IMR-90 (cell line): ENCODE measurements around the gene NPW. TPM values are rescaled to one million over a fixed set of nuclear protein-coding genes. Genes with fewer than 3 reads are reported as not detected.

ENCODE experiments used
- ATAC-seq: fragments of 200-7000 bp; cut with Tn5 transposase; 2 replicates; pipeline ENCODE4 v1.9.1; 2020; ENCODE audit warnings: low read depth, mild to moderate bottlenecking, moderate library complexity
- BruUV-seq: library from RNA; stranded (reverse); fragments of 400-500 nt; replicated peaks from 2 replicates; lab custom pipeline; 2021; lab: Mats Ljungman, UMichigan
- CTCF ChIA-PET: fragments of 300-600 bp; formaldehyde crosslinking; extraction: SDS; loops from one replicate; lab custom pipeline; 2021; ENCODE audit warnings: antibody characterized with exemption; lab: Yijun Ruan, JAX
- POLR2A ChIA-PET: fragments of 300-600 bp; sonication (Branson Sonifier 250); formaldehyde crosslinking; loops from one replicate; lab custom pipeline; 2022; ENCODE audit warnings: antibody characterized with exemption; ENCODE audit not compliant: unreplicated experiment; lab: Charles Lee
- DNase-seq: peaks from one replicate; pipeline ENCODE4 v3.0.0; 2013
- H2AFZ ChIP-seq: replicated peaks from 2 replicates; pipeline ENCODE3; 2013; ENCODE audit warnings: low read length, mild to moderate bottlenecking; ENCODE audit not compliant: poor library complexity
- H2AK5ac ChIP-seq: 2 replicates; pipeline ENCODE4 v1.6.1; 2013; ENCODE audit warnings: low read depth, low read length, inconsistent platforms
- H2AK9ac ChIP-seq: replicated peaks from 2 replicates; pipeline ENCODE3; 2013; ENCODE audit warnings: mild to moderate bottlenecking, low read depth, low read length, moderate library complexity; ENCODE audit not compliant: poor library complexity
- H2BK120ac ChIP-seq: 2 replicates; pipeline ENCODE4 v1.6.1; 2013; ENCODE audit warnings: low read depth, low read length, inconsistent platforms
- H2BK15ac ChIP-seq: 3 replicates; pipeline ENCODE4 v1.6.1; 2013; ENCODE audit warnings: low read depth, low read length, inconsistent platforms
- H2BK20ac ChIP-seq: 2 replicates; pipeline ENCODE4 v1.6.1; 2013; ENCODE audit warnings: low read depth, mild to moderate bottlenecking, inconsistent platforms, low read length, moderate library complexity
- H2BK5ac ChIP-seq: 2 replicates; pipeline ENCODE4 v1.6.1; 2013; ENCODE audit warnings: mild to moderate bottlenecking, low read depth, low read length, inconsistent platforms; ENCODE audit not compliant: poor library complexity, severe bottlenecking
- H3K14ac ChIP-seq: replicated peaks from 2 replicates; pipeline ENCODE4 v1.6.1; 2013; ENCODE audit warnings: low read depth, low read length, inconsistent platforms
- H3K18ac ChIP-seq: 2 replicates; pipeline ENCODE4 v1.6.1; 2013; ENCODE audit warnings: low read depth, low read length, control low read depth
- H3K23ac ChIP-seq: 2 replicates; pipeline ENCODE4 v1.6.1; 2013; ENCODE audit warnings: low read depth, low read length, inconsistent platforms
- H3K27ac ChIP-seq: 2 replicates; pipeline ENCODE4 v1.5.1; 2013; ENCODE audit warnings: mild to moderate bottlenecking, control low read depth, low read length; ENCODE audit not compliant: insufficient read depth
- H3K27me3 ChIP-seq: 2 replicates; pipeline ENCODE4 v1.6.1; 2013; ENCODE audit warnings: low read length; ENCODE audit not compliant: control insufficient read depth, insufficient read depth
- H3K36me3 ChIP-seq: 2 replicates; pipeline ENCODE4 v1.6.1; 2013; ENCODE audit warnings: low read length, mixed read lengths; ENCODE audit not compliant: control insufficient read depth, insufficient read depth
- H3K4ac ChIP-seq: 2 replicates; pipeline ENCODE4 v1.6.1; 2013; ENCODE audit warnings: low read depth, low read length, inconsistent platforms
- H3K4me1 ChIP-seq: 2 replicates; pipeline ENCODE4 v1.6.1; 2013; ENCODE audit warnings: low read length, mixed read lengths; ENCODE audit not compliant: control insufficient read depth, insufficient read depth
- H3K4me2 ChIP-seq: 2 replicates; pipeline ENCODE4 v1.6.1; 2013; ENCODE audit warnings: low read depth, mild to moderate bottlenecking, control low read depth, low read length, moderate library complexity
- H3K4me3 ChIP-seq: 2 replicates; pipeline ENCODE4 v1.5.1; 2013; ENCODE audit warnings: low read depth, mild to moderate bottlenecking, control low read depth, low read length, moderate library complexity; ENCODE audit not compliant: insufficient read depth
- H3K56ac ChIP-seq: 2 replicates; pipeline ENCODE4 v1.6.1; 2013; ENCODE audit warnings: low read length, inconsistent platforms; ENCODE audit not compliant: insufficient read depth; ENCODE audit errors: extremely low read depth
- H3K79me1 ChIP-seq, 2 experiments: 2 replicates each; pipeline ENCODE4 v1.6.1; 2013; ENCODE audit warnings: low read length in 2 of 2, inconsistent platforms in 1 of 2, low read depth in 1 of 2
- H3K9ac ChIP-seq: 2 replicates; pipeline ENCODE4 v1.6.1; 2013; ENCODE audit warnings: low read depth, low read length, control low read depth
- H3K9me1 ChIP-seq: 2 replicates; pipeline ENCODE4 v1.6.1; 2013; ENCODE audit warnings: low read length, inconsistent platforms; ENCODE audit not compliant: insufficient read depth
- H3K9me3 ChIP-seq: 2 replicates; pipeline ENCODE4 v1.6.1; 2013; ENCODE audit warnings: low read length; ENCODE audit not compliant: control insufficient read depth, insufficient read depth
- H4K20me1 ChIP-seq: 2 replicates; pipeline ENCODE4 v1.6.1; 2013; ENCODE audit warnings: low read length, inconsistent platforms; ENCODE audit not compliant: insufficient read depth
- H4K5ac ChIP-seq: 2 replicates; pipeline ENCODE4 v1.6.1; 2013; ENCODE audit warnings: mild to moderate bottlenecking, low read depth, low read length, control low read depth
- H4K8ac ChIP-seq, 2 experiments: 2 replicates each; pipeline ENCODE4 v1.6.1; 2013; ENCODE audit warnings: low read depth in 2 of 2, low read length in 2 of 2, control low read depth in 1 of 2, inconsistent platforms in 1 of 2
- H4K91ac ChIP-seq: 2 replicates; pipeline ENCODE4 v1.6.1; 2013; ENCODE audit warnings: low read depth, low read length, inconsistent platforms; ENCODE audit not compliant: insufficient read depth
- CTCF ChIP-seq: conservative IDR thresholded peaks from 2 replicates; pipeline ENCODE4 v1.5.1; 2012; ENCODE audit warnings: mild to moderate bottlenecking, low read depth, low read length, improper control_type of control experiment
- POLR2A ChIP-seq: IDR thresholded peaks from 2 replicates; pipeline ENCODE4 v1.6.1; 2012; ENCODE audit warnings: mild to moderate bottlenecking, low read depth, low read length
- WGBS, 2 experiments: methylation state at CpG; one replicate each; pipeline versions ENCODE4 v1.1.5 to v1.1.7; 2013; ENCODE audit warnings: missing lambda C conversion rate in 2 of 2; ENCODE audit not compliant: insufficient read length in 1 of 2; ENCODE audit errors: extremely low coverage in 2 of 2; 5-methylcytosine and 5-hydroxymethylcytosine counted together
- dilution Hi-C: fragments of 300-500 bp; cut with HindIII; formaldehyde crosslinking; loops from one replicate; pipeline ENCODE4 v1.14.3; 2018; ENCODE audit warnings: low sequenced_read_pairs; ENCODE audit not compliant: unreplicated experiment
- in situ Hi-C: fragments of 300-500 bp; cut with MboI; formaldehyde crosslinking; loops from 3 replicates; pipeline ENCODE4 v1.14.3; 2019; ENCODE audit warnings: low sequenced_read_pairs, inconsistent platforms, mixed read lengths
- intact Hi-C: fragments of 100-400 bp; cut with micrococcal nuclease; formaldehyde crosslinking; loops from 2 replicates; pipeline ENCODE4 v1.10.0; 2022
- polyA plus RNA-seq, 3 experiments: library from polyadenylated mRNA; depleted of rRNA; stranded (reverse); fragments of >200 nt; gene quantifications; 2 replicates each; pipeline ENCODE4 v1.2.3, GENCODE V29; 2012; ENCODE audit warnings: low replicate concordance in 1 of 3
- total RNA-seq: library from RNA; depleted of rRNA; stranded (reverse); fragments of >200 nt; gene quantifications from 2 replicates; pipeline ENCODE4 v1.2.3, GENCODE V29; 2012

NPW gene
- total and polyA plus RNA-seq, 2 of the 4 experiments (the other 2 are of a cell fraction), result 0.18 to 2.0 TPM

GRCh38 chr16:2036200-2036966, 16.8 kb downstream of the NPW start:
- ATAC-seq (no peak), DNase-seq (no peak)
- Histone ChIP-seq H3K4me2 (peak overlapping the region; percentile 70), H3K36me3 (peaks cover 32% of the 10 kb centered on the region), H3K79me1 (peaks cover 19 to 68% of the 10 kb centered on the region in 2 experiments; a peak in 3 of 4 replicates), H3K56ac (0 out of 2 replicates have a peak overlapping the region, but pooled peaks have one; percentile 47), H3K23ac (peak overlapping the region; percentile 78), H3K9me1 (peaks cover 19% of the 10 kb centered on the region), H3K27me3 (no peaks in the 10 kb centered on the region), H3K9me3 (no peaks in the 10 kb centered on the region), H4K5ac (peak overlapping the region; percentile 97), H3K27ac (peak overlapping the region; percentile 100), H3K18ac (peak overlapping the region; percentile 93), H2BK15ac (peak overlapping the region; percentile 84; the same call in 2 of the 3 replicates), H2AFZ (peak overlapping the region; percentile 59), H3K4me1 (peaks cover 74% of the 10 kb centered on the region), H3K4ac (peak overlapping the region; percentile 92), H2BK20ac (peak overlapping the region; percentile 71), H4K91ac (peak overlapping the region; percentile 97), H2BK120ac (peak overlapping the region; percentile 94), H2BK5ac (peak overlapping the region; percentile 98), H3K4me3 (no peak overlapping the region), H4K8ac (peak overlapping the region; percentile 90 to 92), H3K9ac (peak overlapping the region; percentile 75), H3K14ac (peak overlapping the region; percentile 56), H4K20me1 (no peaks in the 10 kb centered on the region), H2AK9ac (peak overlapping the region; percentile 98), H2AK5ac (peak overlapping the region; percentile 86)
- peak; percentile 36; the same call in 1 of the 2 replicates for TF ChIP-seq POLR2A
- no peak for TF ChIP-seq CTCF
- POLR2A ChIA-PET, result no interaction called here
- 90% methylated on average over 35 of the region's 47 CpGs; no CpG with 5 or more reads in 1 of the 2 experiments for WGBS, 2 experiments
- CTCF ChIA-PET, result interaction anchor here (1.0 kb wide), 1 partner anchor 14 kb away, joined by 3 read pairs; no protein-coding TSS in a partner anchor
- dilution Hi-C loops, result no loop called here
- in situ Hi-C loops, result no loop called here
- intact Hi-C loops, result no loop called here
- BruUV-seq, result no TSS peak
